ENCODE data around the gene CTNNA2.
"Not testable (repeated sequence)": the region's sequence is repeated elsewhere in the genome, so short reads cannot be mapped to it uniquely, and the experiment has no call there.

The CTNNA2 gene

DNA sequence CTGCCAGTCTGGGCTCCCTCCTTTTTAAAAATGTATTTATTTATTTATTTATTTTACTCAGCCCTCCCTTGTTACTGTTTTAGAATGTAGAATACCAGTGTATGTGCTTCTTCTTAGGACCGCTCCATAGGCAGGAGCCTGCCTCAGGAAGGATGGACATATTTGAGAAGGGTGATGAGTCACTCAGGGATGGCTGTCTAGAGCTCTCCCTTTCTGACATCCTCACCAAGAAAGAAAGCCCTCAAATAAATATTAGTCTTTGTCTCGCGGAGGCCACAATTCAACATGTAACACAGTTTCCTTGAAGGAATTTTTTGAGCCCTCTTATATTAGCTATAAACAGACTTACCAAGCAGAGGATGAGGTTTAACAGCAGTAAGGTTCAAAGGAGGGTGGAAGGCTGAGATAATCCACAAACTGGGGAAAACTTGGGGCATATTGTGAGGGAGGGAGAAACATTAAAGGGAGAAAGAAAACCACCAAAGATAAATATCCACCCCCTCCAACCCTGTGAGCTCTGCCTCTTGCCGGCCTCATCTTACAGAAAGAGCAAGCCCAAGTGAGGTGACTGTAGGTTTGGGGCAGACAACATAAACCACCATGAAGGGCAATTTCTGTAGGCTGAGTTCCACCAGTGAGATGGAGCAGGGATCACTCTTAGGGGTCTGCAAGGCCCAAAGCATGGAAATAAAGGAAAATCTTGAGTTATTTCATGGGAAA is 628.3 kb downstream of the CTNNA2 start:
- TF ChIP-seq CTCF (IDR thresholded peaks at IDR 0.05; ENCODE audit: control insufficient read depth, insufficient read depth, low read depth, low read length, missing control alignments) = no peak
- no peak for DNase-seq (ENCODE audit: low read depth)
- no peak overlapping the region for H3K4me3 ChIP-seq (ENCODE audit: control insufficient read depth, low read depth, low read length)

GRCh38 chr2:80145499-80145898 is 632.6 kb downstream of the CTNNA2 start:
- H3K4me3 ChIP-seq (ENCODE audit: control insufficient read depth, low read depth, low read length) = no peak overlapping the region
- TF ChIP-seq CTCF (IDR thresholded peaks at IDR 0.05; ENCODE audit: control insufficient read depth, insufficient read depth, low read depth, low read length, missing control alignments) = no peak
- DNase-seq (ENCODE audit: low read depth) = no peak

DNA sequence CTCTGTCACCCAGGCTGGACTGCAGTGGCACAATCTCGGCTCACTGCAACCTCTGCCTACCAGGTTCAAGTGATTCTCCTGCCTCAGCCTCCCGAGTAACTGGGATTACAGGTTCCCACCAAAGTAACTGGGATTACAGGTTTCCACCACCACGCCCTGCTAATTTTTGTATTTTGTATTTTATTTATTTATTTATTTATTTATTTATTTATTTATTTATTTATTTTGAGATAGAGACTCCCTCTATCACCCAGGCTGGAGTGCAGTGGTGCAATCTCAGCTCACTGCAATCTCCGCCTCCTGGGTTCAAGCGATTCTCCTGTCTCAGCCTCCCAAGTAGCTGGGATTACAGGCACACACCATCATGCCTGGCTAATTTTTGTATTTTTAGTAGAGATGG is 633.9 kb downstream of the CTNNA2 start:
- not testable (repeated sequence) for H3K4me3 ChIP-seq (ENCODE audit: control insufficient read depth, low read depth, low read length); DNase-seq (ENCODE audit: low read depth)

DNA sequence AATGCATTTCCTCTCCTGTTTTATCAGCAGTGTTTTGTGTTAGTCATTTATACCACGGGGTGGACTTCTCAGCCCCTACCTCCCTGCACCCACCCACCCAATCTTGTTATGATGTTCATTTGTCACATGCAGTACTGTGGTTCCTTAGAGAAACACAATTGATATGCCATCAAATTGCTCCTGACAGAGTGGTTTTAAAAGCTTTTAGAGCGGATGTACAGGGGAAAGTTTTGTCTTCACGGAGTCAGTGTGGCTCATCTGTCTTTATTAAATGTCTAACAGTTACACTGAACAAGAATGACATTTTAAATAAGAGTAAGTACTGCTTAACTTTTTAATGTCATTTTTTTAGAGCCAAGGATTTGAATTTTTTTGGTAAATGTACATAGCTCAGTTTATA is 634.8 kb downstream of the CTNNA2 start:
- TF ChIP-seq CTCF (IDR thresholded peaks at IDR 0.05; ENCODE audit: control insufficient read depth, insufficient read depth, low read depth, low read length, missing control alignments) = no peak
- no peak for DNase-seq (ENCODE audit: low read depth)
- H3K4me3 ChIP-seq (ENCODE audit: control insufficient read depth, low read depth, low read length) = no peak overlapping the region

GRCh38 chr2:80148906-80149305 is 636.1 kb downstream of the CTNNA2 start:
- H3K4me3 ChIP-seq (ENCODE audit: control insufficient read depth, low read depth, low read length) = no peak overlapping the region
- no peak for TF ChIP-seq CTCF (IDR thresholded peaks at IDR 0.05; ENCODE audit: control insufficient read depth, insufficient read depth, low read depth, low read length, missing control alignments)
- DNase-seq (ENCODE audit: low read depth) = no peak

DNA sequence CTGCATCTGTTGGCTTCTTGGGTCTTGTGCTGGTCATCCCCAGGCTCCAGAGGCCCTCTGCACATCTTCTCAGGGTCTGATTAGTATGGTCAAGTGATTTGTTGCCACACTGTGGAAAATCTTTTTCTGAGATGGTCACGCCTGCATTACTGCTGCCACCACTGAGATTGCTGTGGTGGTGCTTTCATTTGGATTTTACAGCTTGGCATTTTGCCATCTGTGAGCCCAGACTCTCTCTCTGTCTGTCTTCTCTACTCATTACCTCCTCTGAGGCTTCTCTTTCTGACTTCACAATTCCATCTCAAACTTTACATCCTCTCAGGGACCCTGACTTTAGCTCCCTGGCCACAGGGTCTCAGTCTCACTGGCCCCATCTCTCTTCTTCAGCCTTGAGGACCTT is 637.1 kb downstream of the CTNNA2 start:
- no peak for TF ChIP-seq CTCF (IDR thresholded peaks at IDR 0.05; ENCODE audit: control insufficient read depth, insufficient read depth, low read depth, low read length, missing control alignments)
- no peak for DNase-seq (ENCODE audit: low read depth)
- no peak overlapping the region for H3K4me3 ChIP-seq (ENCODE audit: control insufficient read depth, low read depth, low read length)

- DNase-seq (ENCODE audit: low read depth) = no peak
- no peak overlapping the region for H3K4me3 ChIP-seq (ENCODE audit: control insufficient read depth, low read depth, low read length)
- no peak for TF ChIP-seq CTCF (IDR thresholded peaks at IDR 0.05; ENCODE audit: control insufficient read depth, insufficient read depth, low read depth, low read length, missing control alignments)
Observed at GRCh38 chr2:80151248-80151647, 638.4 kb downstream of the CTNNA2 start.
